SU-DHL-6 (cell line): Measurements from ENCODE around the gene STIMATE.

Source experiments
- H2AFZ ChIP-seq: fragments of 200-600 bp; sonication (generic); 2 replicates; pipeline ENCODE4 v1.6.1; 2014; ENCODE audit warnings: low read depth, mild to moderate bottlenecking, moderate library complexity, mixed read lengths, antibody characterized with exemption, low read length; ENCODE audit not compliant: severe bottlenecking
- H3F3A ChIP-seq: fragments of 200-600 bp; shearing (Covaris generic); 2 replicates; pipeline ENCODE4 v1.6.0; 2016; ENCODE audit warnings: antibody characterized with exemption, mild to moderate bottlenecking; ENCODE audit not compliant: insufficient read depth
- H3K27ac ChIP-seq: fragments of 200-600 bp; sonication (generic); 2 replicates; pipeline ENCODE4 v1.5.1; 2016; ENCODE audit warnings: low read depth, mild to moderate bottlenecking, low read length, moderate library complexity, mixed read lengths
- H3K27me3 ChIP-seq: fragments of 200-600 bp; sonication (generic), shearing (Covaris generic); 2 replicates; pipeline ENCODE4 v1.6.0; 2014; ENCODE audit warnings: mild to moderate bottlenecking, low read length
- H3K36me3 ChIP-seq: fragments of 200-600 bp; sonication (generic); 2 replicates; pipeline ENCODE4 v1.6.1; 2014; ENCODE audit warnings: mild to moderate bottlenecking, low read length, mixed read lengths
- H3K4me2 ChIP-seq: fragments of 300-600, 200-600 bp; shearing (Covaris generic), sonication (generic); 2 replicates; pipeline ENCODE4 v1.6.0; 2014; ENCODE audit warnings: low read length, low read depth, mild to moderate bottlenecking; ENCODE audit not compliant: poor library complexity, severe bottlenecking
- H3K4me3 ChIP-seq: fragments of 200-600 bp; sonication (generic); 2 replicates; pipeline ENCODE4 v1.5.1; 2014; ENCODE audit warnings: antibody characterized with exemption, low read length, mild to moderate bottlenecking, mixed read lengths; ENCODE audit not compliant: insufficient read depth, poor library complexity, severe bottlenecking
- H3K79me2 ChIP-seq: fragments of 200-600 bp; sonication (generic); 2 replicates; pipeline ENCODE4 v1.6.1; 2014; ENCODE audit warnings: mild to moderate bottlenecking, low read length, moderate library complexity; ENCODE audit not compliant: insufficient read depth
- H3K9ac ChIP-seq: fragments of 200-600 bp; sonication (generic); 2 replicates; pipeline ENCODE4 v1.7.0; 2014; ENCODE audit warnings: mild to moderate bottlenecking, low read length
- H3K9me2 ChIP-seq: fragments of 200-600 bp; sonication (generic); replicated peaks from 2 replicates; pipeline ENCODE4 v1.6.1; 2014; ENCODE audit warnings: low read length; ENCODE audit not compliant: insufficient read depth
- H3K9me3 ChIP-seq: fragments of 200-600 bp; sonication (generic); 2 replicates; pipeline ENCODE4 v1.6.1; 2014; ENCODE audit warnings: low read length, mixed read lengths; ENCODE audit not compliant: insufficient read depth
- H4K20me1 ChIP-seq: fragments of 200-600 bp; sonication (generic); 2 replicates; pipeline ENCODE4 v1.6.1; 2014; ENCODE audit warnings: low read depth, mild to moderate bottlenecking, antibody characterized with exemption, low read length, moderate library complexity, mixed read lengths
- EZH2phosphoT487 ChIP-seq: fragments of 200-600 bp; sonication (generic), shearing (Covaris generic); conservative IDR thresholded peaks from 2 replicates; pipeline ENCODE4 v1.6.1; 2018; ENCODE audit warnings: mild to moderate bottlenecking, antibody characterized with exemption, low read length, moderate library complexity, mixed read lengths
- TF ChIP-seq, protein P1 (sequence below): fragments of 200-600 bp; sonication (generic); IDR thresholded peaks from one replicate; pipeline ENCODE4 v1.5.1; 2017; ENCODE audit warnings: antibody characterized with exemption, mild to moderate bottlenecking, low read length, moderate library complexity; ENCODE audit not compliant: insufficient read depth, poor library complexity, severe bottlenecking

Gene STIMATE

DNA sequence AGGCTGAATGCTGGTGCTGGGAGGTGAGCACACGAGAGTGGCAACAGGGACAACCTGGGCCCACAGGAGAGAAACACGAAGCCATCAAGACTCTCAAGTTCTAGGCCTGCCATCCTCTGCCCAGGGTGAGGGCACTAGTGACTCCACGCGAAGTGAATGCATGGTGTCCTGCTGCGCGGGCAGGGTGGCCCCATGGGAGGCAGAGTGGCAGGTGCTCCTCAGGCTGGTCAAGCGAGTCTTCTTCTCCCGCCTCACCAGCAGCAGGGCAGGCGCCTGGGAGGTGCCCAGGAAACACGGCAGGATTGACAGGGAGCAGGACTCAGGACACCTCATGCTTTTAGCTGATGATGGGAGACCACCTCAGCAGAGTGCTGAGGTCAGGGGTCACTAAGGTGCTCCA is 26.9 kb downstream of the STIMATE start:
- Histone ChIP-seq H3K4me2 (no peak overlapping the region), H3K9me2 (no peaks in the 10 kb centered on the region), H3K4me3 (no peak overlapping the region), H3K79me2 (no peaks in the 10 kb centered on the region), H3F3A (no peaks in the 10 kb centered on the region), H3K9ac (no peak overlapping the region), H3K27ac (no peak overlapping the region), H4K20me1 (no peaks in the 10 kb centered on the region), H3K9me3 (no peaks in the 10 kb centered on the region), H3K36me3 (no peaks in the 10 kb centered on the region), H3K27me3 (no peaks in the 10 kb centered on the region), H2AFZ (no peak overlapping the region)
- no peak for TF ChIP-seq EZH2phosphoT487
- TF ChIP-seq, protein P1, sequence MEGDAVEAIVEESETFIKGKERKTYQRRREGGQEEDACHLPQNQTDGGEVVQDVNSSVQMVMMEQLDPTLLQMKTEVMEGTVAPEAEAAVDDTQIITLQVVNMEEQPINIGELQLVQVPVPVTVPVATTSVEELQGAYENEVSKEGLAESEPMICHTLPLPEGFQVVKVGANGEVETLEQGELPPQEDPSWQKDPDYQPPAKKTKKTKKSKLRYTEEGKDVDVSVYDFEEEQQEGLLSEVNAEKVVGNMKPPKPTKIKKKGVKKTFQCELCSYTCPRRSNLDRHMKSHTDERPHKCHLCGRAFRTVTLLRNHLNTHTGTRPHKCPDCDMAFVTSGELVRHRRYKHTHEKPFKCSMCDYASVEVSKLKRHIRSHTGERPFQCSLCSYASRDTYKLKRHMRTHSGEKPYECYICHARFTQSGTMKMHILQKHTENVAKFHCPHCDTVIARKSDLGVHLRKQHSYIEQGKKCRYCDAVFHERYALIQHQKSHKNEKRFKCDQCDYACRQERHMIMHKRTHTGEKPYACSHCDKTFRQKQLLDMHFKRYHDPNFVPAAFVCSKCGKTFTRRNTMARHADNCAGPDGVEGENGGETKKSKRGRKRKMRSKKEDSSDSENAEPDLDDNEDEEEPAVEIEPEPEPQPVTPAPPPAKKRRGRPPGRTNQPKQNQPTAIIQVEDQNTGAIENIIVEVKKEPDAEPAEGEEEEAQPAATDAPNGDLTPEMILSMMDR, result no peak

DNA sequence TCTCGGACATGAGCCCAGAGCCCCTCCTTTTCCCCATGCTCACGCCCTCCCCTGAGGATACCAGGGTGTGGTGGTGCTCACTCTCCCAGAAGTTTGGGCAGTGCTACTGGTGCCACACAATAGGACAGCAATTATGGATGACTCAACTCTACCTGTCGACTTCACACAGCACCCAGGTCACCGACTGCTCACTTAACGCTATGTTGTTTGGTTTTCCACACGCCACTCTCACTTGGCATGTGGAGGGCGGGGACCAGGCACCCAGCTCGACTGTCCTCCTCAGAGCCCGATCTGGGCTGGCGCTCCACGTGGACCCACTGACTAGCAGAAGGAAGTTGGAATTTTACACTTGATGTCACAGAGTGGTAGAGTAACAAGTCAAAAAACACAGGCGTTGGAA is 30.9 kb downstream of the STIMATE start:
- H3K27ac ChIP-seq, result no peak overlapping the region
- no peak for TF ChIP-seq EZH2phosphoT487
- TF ChIP-seq, protein P1, result no peak
- no peaks in the 10 kb centered on the region for H4K20me1 ChIP-seq
- no peaks in the 10 kb centered on the region for H3K27me3 ChIP-seq
- H3K9me3 ChIP-seq, result no peaks in the 10 kb centered on the region
- H2AFZ ChIP-seq, result no peak overlapping the region
- H3K4me2 ChIP-seq, result no peak overlapping the region
- H3K36me3 ChIP-seq, result no peaks in the 10 kb centered on the region
- H3K79me2 ChIP-seq, result no peaks in the 10 kb centered on the region
- no peak overlapping the region for H3K9ac ChIP-seq
- H3K4me3 ChIP-seq, result no peak overlapping the region
- H3F3A ChIP-seq, result no peaks in the 10 kb centered on the region
- H3K9me2 ChIP-seq, result no peaks in the 10 kb centered on the region

DNA sequence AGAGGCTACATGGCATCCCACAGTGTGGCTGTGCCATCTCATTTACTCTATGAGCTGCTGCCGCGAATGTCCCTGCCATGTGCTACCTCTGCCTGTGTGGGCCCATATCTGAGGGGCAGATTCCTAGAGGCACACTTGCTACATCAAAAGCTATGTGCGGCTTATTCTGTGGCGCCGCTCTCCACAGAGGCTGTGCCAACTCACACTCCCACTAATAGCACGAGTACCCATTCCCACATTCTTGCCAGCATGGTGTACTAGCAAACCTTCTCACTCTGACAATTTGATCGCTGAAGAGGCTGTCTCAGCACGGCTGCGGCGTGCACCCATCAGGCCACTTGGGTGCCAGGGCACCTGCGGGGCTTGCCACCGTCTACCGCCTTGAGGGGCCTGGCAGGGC is 31.4 kb downstream of the STIMATE start:
- Histone ChIP-seq H3K27me3 (no peaks in the 10 kb centered on the region), H3K9me3 (no peaks in the 10 kb centered on the region), H3K4me2 (no peak overlapping the region), H3K9me2 (no peaks in the 10 kb centered on the region), H3K27ac (no peak overlapping the region), H3K36me3 (no peaks in the 10 kb centered on the region), H3K9ac (no peak overlapping the region), H3K4me3 (no peak overlapping the region), H4K20me1 (no peaks in the 10 kb centered on the region), H3K79me2 (no peaks in the 10 kb centered on the region), H3F3A (no peaks in the 10 kb centered on the region), H2AFZ (no peak overlapping the region)
- TF ChIP-seq, protein P1, result no peak
- no peak for TF ChIP-seq EZH2phosphoT487

DNA sequence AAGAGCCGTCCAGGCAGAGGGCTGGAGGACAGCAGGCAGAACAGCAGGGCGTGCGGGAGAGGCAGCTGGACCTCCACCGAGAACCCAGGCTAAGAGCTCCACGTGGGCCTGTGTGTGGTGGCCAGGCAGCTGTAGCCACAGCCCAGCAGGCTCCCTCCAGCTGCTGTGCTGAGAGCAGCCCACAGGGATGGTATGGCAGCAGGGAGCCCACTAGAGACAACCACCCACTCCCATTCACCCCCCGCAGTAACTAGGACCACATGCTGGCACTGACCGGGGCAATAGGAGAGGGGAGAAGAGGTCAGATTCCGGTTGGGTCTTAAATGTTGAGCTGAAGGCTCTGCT is 37.0 kb downstream of the STIMATE start:
- no peak overlapping the region for H3K4me2 ChIP-seq
- no peaks in the 10 kb centered on the region for H3F3A ChIP-seq
- H3K9ac ChIP-seq, result no peak overlapping the region
- no peaks in the 10 kb centered on the region for H3K79me2 ChIP-seq
- no peak overlapping the region for H3K4me3 ChIP-seq
- H4K20me1 ChIP-seq, result no peaks in the 10 kb centered on the region
- H3K36me3 ChIP-seq, result no peaks in the 10 kb centered on the region
- no peaks in the 10 kb centered on the region for H3K9me2 ChIP-seq
- no peaks in the 10 kb centered on the region for H3K9me3 ChIP-seq
- no peaks in the 10 kb centered on the region for H3K27me3 ChIP-seq
- no peak overlapping the region for H2AFZ ChIP-seq
- TF ChIP-seq EZH2phosphoT487, result no peak
- TF ChIP-seq, protein P1, result no peak
- no peak overlapping the region for H3K27ac ChIP-seq
